Glutamatergic neuron (in vitro differentiated cells): Measurements from ENCODE around the gene MYO1H. TPM values are rescaled to one million over a fixed set of nuclear protein-coding genes. Genes with fewer than 3 reads are reported as not detected.
"Not testable (repeated sequence)": the region's sequence is repeated elsewhere in the genome, so short reads cannot be mapped to it uniquely, and the experiment has no call there.

Experiments used
- DNase-seq: peaks from one replicate; pipeline ENCODE4 v3.0.0; 2022
- H3K27ac Mint-ChIP-seq: one replicate; pipeline ENCODE4 v1.8.0; 2020; ENCODE audit warnings: mild to moderate bottlenecking, mixed read lengths, inconsistent platforms; ENCODE audit not compliant: unreplicated experiment
- H3K27me3 Mint-ChIP-seq: one replicate; pipeline ENCODE4 v1.8.0; 2020; ENCODE audit warnings: mild to moderate bottlenecking, moderate library complexity, mixed read lengths, inconsistent platforms; ENCODE audit not compliant: unreplicated experiment
- H3K36me3 Mint-ChIP-seq: one replicate; pipeline ENCODE4 v1.8.0; 2020; ENCODE audit warnings: mild to moderate bottlenecking, mixed read lengths, inconsistent platforms; ENCODE audit not compliant: unreplicated experiment
- H3K4me1 Mint-ChIP-seq: one replicate; pipeline ENCODE4 v1.8.0; 2020; ENCODE audit warnings: mild to moderate bottlenecking, low read depth, mixed read lengths, inconsistent platforms; ENCODE audit not compliant: unreplicated experiment
- H3K4me3 Mint-ChIP-seq: one replicate; pipeline ENCODE4 v1.8.0; 2020; ENCODE audit warnings: mild to moderate bottlenecking, mixed read lengths, inconsistent platforms; ENCODE audit not compliant: unreplicated experiment
- H3K9me3 Mint-ChIP-seq: one replicate; pipeline ENCODE4 v1.8.0; 2020; ENCODE audit warnings: mild to moderate bottlenecking, moderate library complexity, mixed read lengths, inconsistent platforms; ENCODE audit not compliant: unreplicated experiment
- CTCF ChIP-seq: fragments of 200-600 bp; sonication (generic); IDR thresholded peaks from one replicate; pipeline ENCODE4 v1.5.0; 2021; ENCODE audit not compliant: partially characterized antibody, unreplicated experiment
- total RNA-seq: library from RNA; stranded (reverse); fragmentation: NEBNext Ultra II Directional; extraction: Animal tissue kit (Norgen Biotek cat#: 25700); gene quantifications from one replicate; pipeline ENCODE4 v1.2.1, GENCODE V29; 2021; ENCODE audit not compliant: unreplicated experiment

The MYO1H gene
- total RNA-seq, 1 donor from 2014 or later = 0.27 TPM

DNA sequence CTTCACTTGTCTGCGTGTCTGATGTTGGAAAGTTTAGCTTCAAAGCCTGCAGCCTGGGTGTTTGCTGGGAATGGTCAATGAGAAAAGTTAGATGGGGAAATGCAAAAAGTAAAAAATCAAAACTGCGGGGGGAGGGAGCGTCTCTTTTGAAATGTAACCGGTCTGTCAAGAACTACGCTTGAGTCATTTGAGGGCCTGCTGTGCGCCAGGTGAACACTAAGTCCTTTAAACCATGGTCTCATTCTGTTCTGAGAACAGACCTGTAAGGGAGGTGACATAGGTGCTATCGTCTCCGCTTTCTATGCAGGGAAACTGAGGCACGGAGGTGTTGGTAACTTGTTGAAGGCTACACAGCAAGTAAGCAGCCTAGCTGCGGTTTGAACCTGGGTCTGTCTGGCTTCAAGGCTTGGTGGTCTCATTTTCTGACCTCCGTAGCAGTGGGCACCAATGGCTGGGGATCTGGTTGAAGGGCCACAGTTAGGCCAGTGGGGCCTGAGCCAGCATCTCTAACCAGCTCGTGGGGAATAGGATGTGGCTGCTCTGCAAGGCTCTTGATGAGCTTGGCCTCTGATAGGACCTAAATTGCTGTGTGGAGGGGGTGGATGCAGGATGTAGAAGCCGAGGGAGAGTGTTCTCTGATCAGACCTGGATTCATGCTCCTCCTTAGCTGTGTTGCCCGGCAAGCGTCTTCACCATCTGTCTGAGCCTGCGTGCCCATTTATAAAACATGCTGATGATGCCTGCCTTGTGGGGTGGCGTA lies 87.9 kb downstream of the MYO1H start:
- no peak for DNase-seq
- Mint-ChIP-seq H3K36me3 (no peaks in the 10 kb centered on the region), H3K4me3 (no peak overlapping the region), H3K27me3 (peaks cover 3% of the 10 kb centered on the region), H3K9me3 (no peaks in the 10 kb centered on the region), H3K4me1 (peaks cover 6% of the 10 kb centered on the region), H3K27ac (no peak overlapping the region)
- no peak for TF ChIP-seq CTCF

DNA sequence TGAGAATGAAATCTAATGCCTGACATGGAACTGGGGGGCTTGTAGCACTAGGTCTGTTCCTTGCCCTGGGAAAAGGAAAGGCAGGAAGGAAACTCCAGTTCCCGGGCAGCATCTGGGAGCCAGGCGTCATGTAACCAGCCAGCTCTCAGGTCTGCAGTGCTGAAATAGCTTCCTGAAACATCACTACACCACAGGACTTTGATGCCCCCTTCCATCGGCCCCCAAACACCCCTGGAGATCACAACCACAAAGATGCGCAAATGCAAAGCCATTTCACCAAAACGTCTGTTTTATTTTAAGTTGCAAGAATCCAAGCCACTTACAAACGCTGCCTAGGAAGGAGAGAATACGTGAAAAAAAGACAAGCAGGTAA lies 88.5 kb downstream of the MYO1H start:
- no peak overlapping the region for H3K27ac Mint-ChIP-seq
- no peak overlapping the region for H3K4me3 Mint-ChIP-seq
- no peaks in the 10 kb centered on the region for H3K9me3 Mint-ChIP-seq
- TF ChIP-seq CTCF = no peak
- H3K4me1 Mint-ChIP-seq = peaks cover 6% of the 10 kb centered on the region
- H3K27me3 Mint-ChIP-seq = peaks cover 3% of the 10 kb centered on the region
- H3K36me3 Mint-ChIP-seq = no peaks in the 10 kb centered on the region
- DNase-seq = no peak

DNA sequence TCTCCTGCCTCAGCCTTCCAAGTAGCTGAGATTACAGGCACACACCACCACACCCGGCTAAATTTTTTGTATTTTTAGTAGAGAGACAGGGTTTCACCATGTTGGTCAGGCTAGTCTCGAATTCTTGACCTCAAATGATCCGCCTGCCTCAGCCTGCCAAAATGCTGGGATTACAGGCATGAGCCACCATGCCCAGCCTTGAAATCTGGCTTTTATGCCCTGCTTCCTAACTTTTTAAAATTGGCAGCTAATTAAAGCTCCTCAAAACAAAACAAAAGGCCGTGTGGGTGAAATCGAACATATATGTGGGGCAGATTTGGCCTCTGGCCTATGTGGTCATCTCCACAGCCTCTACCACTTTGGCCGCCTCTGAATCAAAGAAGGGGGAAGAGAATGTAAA lies 91.5 kb downstream of the MYO1H start:
- DNase-seq = no peak
- no peak for TF ChIP-seq CTCF
- H3K36me3 Mint-ChIP-seq = no peaks in the 10 kb centered on the region
- no peak overlapping the region for H3K27ac Mint-ChIP-seq
- H3K27me3 Mint-ChIP-seq = peaks cover 3% of the 10 kb centered on the region
- H3K4me3 Mint-ChIP-seq = no peak overlapping the region
- H3K9me3 Mint-ChIP-seq = no peaks in the 10 kb centered on the region
- H3K4me1 Mint-ChIP-seq = peaks cover 8% of the 10 kb centered on the region

DNA sequence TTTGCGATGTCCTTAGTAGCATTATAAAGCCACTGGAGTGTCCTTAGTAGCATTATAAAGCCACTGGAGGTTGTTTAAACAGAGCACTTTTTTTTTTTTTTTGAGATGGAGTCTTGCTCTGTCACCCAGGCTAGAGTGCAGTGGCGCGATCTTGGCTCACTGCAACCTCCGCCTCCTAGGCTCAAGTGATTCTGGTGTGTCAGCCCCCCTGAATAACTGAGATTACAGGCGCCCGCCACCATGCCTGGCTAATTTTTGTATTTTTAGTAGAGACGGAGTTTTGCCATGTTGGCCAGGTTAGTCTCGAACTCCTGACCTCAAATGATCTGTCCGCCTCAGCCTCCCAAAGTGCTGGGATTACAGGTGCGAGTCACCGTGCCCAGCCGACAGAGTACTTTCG lies 92.3 kb downstream of the MYO1H start:
- H3K27me3 Mint-ChIP-seq, H3K9me3 Mint-ChIP-seq, H3K36me3 Mint-ChIP-seq, DNase-seq, H3K27ac Mint-ChIP-seq, H3K4me3 Mint-ChIP-seq, H3K4me1 Mint-ChIP-seq: not testable (repeated sequence)

GRCh38 chr12:109440851-109441490 lies 93.3 kb downstream of the MYO1H start:
- no peak overlapping the region for H3K27ac Mint-ChIP-seq
- peaks cover 3% of the 10 kb centered on the region for H3K27me3 Mint-ChIP-seq
- no peak for TF ChIP-seq CTCF
- no peak overlapping the region for H3K4me3 Mint-ChIP-seq
- H3K9me3 Mint-ChIP-seq = no peaks in the 10 kb centered on the region
- DNase-seq = no peak
- H3K36me3 Mint-ChIP-seq = no peaks in the 10 kb centered on the region
- H3K4me1 Mint-ChIP-seq = peaks cover 5% of the 10 kb centered on the region
